Posterior vena cava (tissue), 2 donors: ENCODE measurements around the gene ZNF607. TPM values are rescaled to one million over a fixed set of nuclear protein-coding genes. Genes with fewer than 3 reads are reported as not detected.

Source experiments
- DNase-seq: peaks from one replicate; pipeline ENCODE4 v3.0.0-alpha.2; 2020; ENCODE audit warnings: low spot score
- intact Hi-C, 2 donors: fragments of 100-400 bp; cut with DNase I; formaldehyde crosslinking; loops; one replicate each; pipeline versions ENCODE4 v1.14.1 to v1.14.2; 2022 to 2023
- total RNA-seq, 2 donors: library from RNA; stranded (reverse); fragmentation: NEBNext Ultra II Directional; extraction: Animal tissue kit (Norgen Biotek cat#: 25700); gene quantifications; one replicate each; pipeline ENCODE4 v1.2.1, GENCODE V29; 2021
- donor health status: DM: yes; HTN: yes; CAD: no.
- donor health status: DM: yes; HTN: yes; CAD: no.

ZNF607 gene
- total RNA-seq, 2 donors from 2014 or later: 4.8 to 6.1 TPM

DNA sequence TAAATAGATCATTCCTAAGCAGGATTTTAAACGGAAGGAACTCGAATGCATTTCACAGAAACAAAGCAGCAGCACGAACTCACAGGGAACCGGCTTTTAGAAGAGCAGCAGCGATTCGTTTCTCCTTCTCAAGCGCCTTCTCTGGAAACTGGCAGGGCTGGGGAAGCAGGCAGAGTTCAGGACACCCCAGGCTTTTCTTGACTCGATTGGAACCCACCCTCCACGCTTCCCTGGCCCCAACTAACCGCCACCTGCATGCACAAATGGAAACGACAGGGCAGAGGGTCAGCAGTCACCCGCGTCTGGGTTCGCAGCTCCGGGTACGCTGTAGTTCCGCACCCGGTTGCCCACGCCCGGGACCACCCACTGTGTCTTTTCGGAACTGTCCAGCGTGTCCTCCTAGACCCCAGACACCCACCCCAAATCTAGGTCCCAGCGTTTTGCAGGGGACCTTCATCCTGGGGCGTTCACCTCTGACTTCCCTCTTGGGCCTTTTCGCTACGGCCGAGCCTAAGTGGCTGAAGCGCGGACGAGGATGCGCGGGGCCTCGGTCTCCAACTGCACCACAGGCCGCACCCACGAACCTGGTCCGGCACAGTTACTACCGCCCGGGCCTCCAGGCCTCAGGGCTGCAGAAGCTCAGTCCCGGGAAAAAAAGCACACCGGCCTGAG lies 64.8 kb downstream of the ZNF607 start:
- peak; percentile 81 for DNase-seq
- intact Hi-C loops: no loop called here

DNA sequence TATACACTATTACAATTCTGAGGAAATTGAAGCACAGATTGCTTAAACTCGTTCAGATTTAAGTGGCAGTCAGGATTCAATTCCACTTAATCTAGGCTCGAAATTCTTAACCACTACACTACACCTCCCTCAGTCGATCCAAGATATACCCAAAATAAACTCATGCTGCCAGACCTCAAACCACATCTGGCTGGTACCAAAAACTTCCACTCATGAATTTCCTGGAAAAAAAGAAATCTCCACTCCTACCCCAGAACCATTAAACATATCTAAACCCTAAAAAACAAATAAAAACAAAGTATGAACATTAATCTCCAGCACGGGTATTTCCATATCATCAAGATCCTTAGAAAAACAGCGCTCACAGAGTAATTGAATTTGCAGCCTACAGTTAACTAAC lies 65.4 kb downstream of the ZNF607 start:
- intact Hi-C loops: no loop called here

More for the DNA sequence above, 65.4 kb downstream of the ZNF607 start:
- no peak for DNase-seq

Other genes with a start within 250 kb of the ZNF607 start
- 1 to 10 TPM; 6.0 to 7.4 TPM for gene ZNF793, start 212.8 kb downstream of the ZNF607 start, total RNA-seq
- 1 to 10 TPM; 4.6 to 6.3 TPM for gene ZNF571, start 125.0 kb downstream of the ZNF607 start, total RNA-seq
- gene ZNF540, start 124.9 kb downstream of the ZNF607 start, total RNA-seq: 1 to 10 TPM; 2.1 to 4.6 TPM
- gene ZFP30, start 64.3 kb downstream of the ZNF607 start, total RNA-seq: 10 to 100 TPM; 10.5 to 12.1 TPM
- 10 to 100 TPM in 1 of 2 donors, 1 to 10 TPM in 1; 9.9 to 11.8 TPM for gene ZNF573, start 59.8 kb upstream of the ZNF607 start, total RNA-seq
- gene WDR87, start 186.8 kb upstream of the ZNF607 start, total RNA-seq: not detected
- 10 to 100 TPM; 13.2 to 13.9 TPM for gene SIPA1L3, start 187.4 kb upstream of the ZNF607 start, total RNA-seq